ENCODE measurements around the gene DLEC1.

The DLEC1 gene

DNA sequence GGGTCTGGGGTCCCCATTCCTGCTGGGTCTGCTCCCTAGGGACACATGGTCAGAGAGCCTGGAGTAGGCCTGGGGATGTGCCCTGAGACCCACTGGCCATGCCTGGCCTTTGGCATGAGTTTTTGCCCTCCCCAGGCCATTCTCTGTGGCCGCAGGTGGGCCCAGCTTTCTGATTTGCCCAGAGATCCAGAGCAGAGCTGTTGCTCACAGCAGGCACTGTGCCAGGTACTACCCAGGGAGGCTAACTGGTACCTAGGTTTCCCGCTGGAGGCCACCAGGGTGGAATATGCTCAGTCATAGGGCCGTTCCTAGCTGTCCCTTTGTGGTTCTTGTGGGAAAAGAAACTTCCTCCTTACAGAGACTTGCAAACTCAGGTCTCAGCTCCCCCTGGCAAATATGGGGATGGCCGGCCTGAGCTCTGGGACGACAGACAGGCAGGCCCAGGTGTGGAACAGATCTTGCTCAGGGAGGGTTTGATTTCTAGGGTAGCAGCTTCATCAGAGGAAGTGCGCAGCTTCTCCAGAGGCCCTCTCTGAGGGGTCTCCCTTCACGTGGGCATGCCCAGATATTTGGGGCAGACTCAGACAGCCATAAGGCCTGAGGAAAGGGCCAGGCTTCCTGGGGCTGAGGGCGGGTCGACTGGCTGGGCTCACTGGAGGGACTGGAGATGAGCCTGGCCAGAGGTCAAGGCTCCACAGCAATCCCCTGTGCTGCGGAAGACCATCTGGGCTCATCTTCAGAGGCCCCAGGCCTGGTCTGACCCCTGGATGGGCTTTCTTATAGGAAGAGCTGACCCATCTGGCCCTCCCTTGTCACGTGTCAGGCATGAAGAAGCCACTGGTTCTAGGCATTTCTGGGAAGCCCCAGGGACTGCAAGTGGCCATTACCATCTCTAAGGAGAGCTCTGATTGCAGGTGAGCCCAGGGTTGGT lies 69.9 kb downstream of the DLEC1 start:
- Histone ChIP-seq H3K36me3 (ENCODE audit: insufficient read depth) (no peaks in the 10 kb centered on the region), H3K4me2 (no peak overlapping the region)

DNA sequence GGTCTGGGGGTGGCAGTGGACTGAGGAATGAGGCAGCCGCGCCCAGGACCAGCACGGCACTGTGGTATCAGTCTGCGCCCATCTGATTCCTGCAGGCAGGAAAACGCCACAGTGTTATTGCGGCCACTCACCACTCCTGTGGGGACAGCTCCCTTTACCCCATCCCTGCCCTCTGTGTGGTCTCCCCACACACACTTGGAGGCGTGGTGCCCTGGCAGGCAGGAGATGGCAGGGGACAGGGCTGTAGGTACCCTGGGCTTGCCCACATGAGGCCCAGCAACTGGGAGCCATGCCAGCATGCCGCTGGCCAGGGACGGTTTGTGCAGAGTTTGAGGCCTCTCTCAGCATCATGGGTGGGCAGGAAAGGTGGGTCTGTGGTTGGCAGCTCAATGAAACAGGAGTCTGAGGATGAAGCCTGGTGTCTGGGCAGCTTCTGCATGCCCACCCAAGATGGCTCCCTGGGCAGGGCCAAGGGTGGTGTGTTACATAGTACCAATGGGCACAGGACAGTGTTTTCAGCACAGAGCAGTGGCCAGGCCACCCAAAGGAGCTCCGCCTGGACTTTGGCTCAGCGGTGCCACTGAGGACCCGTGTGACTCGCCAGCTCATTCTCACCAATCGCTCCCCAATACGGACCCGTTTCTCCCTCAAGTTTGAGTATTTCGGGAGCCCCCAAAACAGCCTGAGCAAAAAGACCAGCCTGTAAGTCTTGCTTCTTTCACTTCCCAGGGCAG lies 70.7 kb downstream of the DLEC1 start:
- no peak overlapping the region for H3K27ac ChIP-seq
- H2AFZ ChIP-seq (ENCODE audit: low read depth) = no peak overlapping the region
- no peak overlapping the region for H3K9ac ChIP-seq
- H3K4me2 ChIP-seq = no peak overlapping the region
- H3K79me2 ChIP-seq (ENCODE audit: insufficient read depth, low read depth) = no peaks in the 10 kb centered on the region
- H4K20me1 ChIP-seq (ENCODE audit: insufficient read depth) = no peaks in the 10 kb centered on the region
- no peaks in the 10 kb centered on the region for H3K36me3 ChIP-seq (ENCODE audit: insufficient read depth)
- TF ChIP-seq, protein P1, sequence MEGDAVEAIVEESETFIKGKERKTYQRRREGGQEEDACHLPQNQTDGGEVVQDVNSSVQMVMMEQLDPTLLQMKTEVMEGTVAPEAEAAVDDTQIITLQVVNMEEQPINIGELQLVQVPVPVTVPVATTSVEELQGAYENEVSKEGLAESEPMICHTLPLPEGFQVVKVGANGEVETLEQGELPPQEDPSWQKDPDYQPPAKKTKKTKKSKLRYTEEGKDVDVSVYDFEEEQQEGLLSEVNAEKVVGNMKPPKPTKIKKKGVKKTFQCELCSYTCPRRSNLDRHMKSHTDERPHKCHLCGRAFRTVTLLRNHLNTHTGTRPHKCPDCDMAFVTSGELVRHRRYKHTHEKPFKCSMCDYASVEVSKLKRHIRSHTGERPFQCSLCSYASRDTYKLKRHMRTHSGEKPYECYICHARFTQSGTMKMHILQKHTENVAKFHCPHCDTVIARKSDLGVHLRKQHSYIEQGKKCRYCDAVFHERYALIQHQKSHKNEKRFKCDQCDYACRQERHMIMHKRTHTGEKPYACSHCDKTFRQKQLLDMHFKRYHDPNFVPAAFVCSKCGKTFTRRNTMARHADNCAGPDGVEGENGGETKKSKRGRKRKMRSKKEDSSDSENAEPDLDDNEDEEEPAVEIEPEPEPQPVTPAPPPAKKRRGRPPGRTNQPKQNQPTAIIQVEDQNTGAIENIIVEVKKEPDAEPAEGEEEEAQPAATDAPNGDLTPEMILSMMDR (conservative IDR thresholded peaks at IDR 0.05; ENCODE audit: low read depth, low read length) = no peak
- H3K4me1 ChIP-seq (ENCODE audit: low read depth, poor library complexity, severe bottlenecking) = no peaks in the 10 kb centered on the region
- no peaks in the 10 kb centered on the region for H3K27me3 ChIP-seq (ENCODE audit: insufficient read depth, low read depth)
- no peak overlapping the region for H3K4me3 ChIP-seq (IDR thresholded peaks at IDR 0.05; ENCODE audit: insufficient read depth, low read depth, low read length)

More for the DNA sequence above, 69.9 kb downstream of the DLEC1 start:
- Histone ChIP-seq H3K4me3 (IDR thresholded peaks at IDR 0.05; ENCODE audit: insufficient read depth, low read depth, low read length) (no peak overlapping the region), H3K4me1 (ENCODE audit: low read depth, poor library complexity, severe bottlenecking) (no peaks in the 10 kb centered on the region), H3K27me3 (ENCODE audit: insufficient read depth, low read depth) (no peaks in the 10 kb centered on the region), H2AFZ (ENCODE audit: low read depth) (no peak overlapping the region), H3K27ac (no peak overlapping the region), H4K20me1 (ENCODE audit: insufficient read depth) (no peaks in the 10 kb centered on the region), H3K79me2 (ENCODE audit: insufficient read depth, low read depth) (no peaks in the 10 kb centered on the region), H3K9ac (no peak overlapping the region)
- TF ChIP-seq, protein P1 (conservative IDR thresholded peaks at IDR 0.05; ENCODE audit: low read depth, low read length) = no peak

DNA sequence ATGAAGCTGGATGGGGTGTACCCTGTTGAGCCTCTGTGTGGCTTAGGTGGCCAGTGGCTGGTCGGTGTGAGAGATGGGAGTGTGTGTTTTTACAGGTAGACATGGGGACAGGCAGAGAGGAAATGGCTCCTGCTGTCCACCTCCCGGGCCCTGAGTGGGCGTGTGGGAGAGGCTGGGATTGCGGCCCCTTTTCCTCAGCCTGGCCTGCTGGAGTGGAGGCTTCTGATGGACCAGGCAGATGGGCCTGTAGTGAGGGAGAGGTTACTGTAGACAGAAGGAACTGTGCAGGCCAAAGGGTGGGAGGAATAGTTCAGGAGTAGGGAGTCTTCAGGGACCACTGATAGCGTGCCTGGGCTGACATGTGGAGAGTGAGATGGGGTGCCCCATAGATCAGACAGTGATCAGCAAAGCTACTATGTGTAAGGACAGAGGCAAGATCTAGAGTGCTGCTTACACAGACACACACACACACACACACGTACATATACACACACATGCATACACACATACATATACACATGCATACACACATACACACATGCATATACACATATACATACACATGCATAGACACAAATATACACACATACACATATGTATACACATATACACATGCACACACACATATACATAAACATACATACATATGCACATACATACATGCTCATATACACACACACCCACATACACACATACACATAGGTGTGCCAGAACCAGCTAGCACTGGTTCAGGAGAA lies 71.5 kb downstream of the DLEC1 start:
- no peaks in the 10 kb centered on the region for H3K79me2 ChIP-seq (ENCODE audit: insufficient read depth, low read depth)
- H3K27me3 ChIP-seq (ENCODE audit: insufficient read depth, low read depth) = no peaks in the 10 kb centered on the region
- H3K4me1 ChIP-seq (ENCODE audit: low read depth, poor library complexity, severe bottlenecking) = no peaks in the 10 kb centered on the region
- no peak overlapping the region for H2AFZ ChIP-seq (ENCODE audit: low read depth)
- H3K9ac ChIP-seq = no peak overlapping the region
- H3K27ac ChIP-seq = no peak overlapping the region
- no peak overlapping the region for H3K4me2 ChIP-seq
- H3K4me3 ChIP-seq (IDR thresholded peaks at IDR 0.05; ENCODE audit: insufficient read depth, low read depth, low read length) = no peak overlapping the region
- TF ChIP-seq, protein P1 (conservative IDR thresholded peaks at IDR 0.05; ENCODE audit: low read depth, low read length) = no peak
- H4K20me1 ChIP-seq (ENCODE audit: insufficient read depth) = no peaks in the 10 kb centered on the region
- H3K36me3 ChIP-seq (ENCODE audit: insufficient read depth) = no peaks in the 10 kb centered on the region

DNA sequence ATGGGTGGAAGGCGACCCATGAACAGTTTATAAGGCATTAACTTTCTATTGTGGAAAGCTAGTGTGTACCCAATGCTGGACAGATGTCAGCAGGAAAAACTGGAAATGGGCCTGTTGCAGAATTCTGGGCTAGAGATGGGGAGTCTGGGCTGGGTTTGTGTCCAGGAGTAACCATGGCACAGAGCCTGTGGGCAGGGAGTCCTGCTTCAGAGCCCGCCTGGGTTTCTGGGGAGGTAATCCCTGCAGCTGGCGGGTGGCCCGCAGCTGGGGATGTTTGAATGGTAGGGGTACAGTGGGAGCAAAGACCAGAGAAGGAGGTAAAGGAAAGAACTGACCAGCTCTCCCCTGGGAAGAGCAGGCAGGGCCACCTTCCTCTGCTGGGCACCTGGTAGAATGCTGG lies 72.2 kb downstream of the DLEC1 start:
- Histone ChIP-seq H3K27me3 (ENCODE audit: insufficient read depth, low read depth) (no peaks in the 10 kb centered on the region), H3K36me3 (ENCODE audit: insufficient read depth) (no peaks in the 10 kb centered on the region), H4K20me1 (ENCODE audit: insufficient read depth) (no peaks in the 10 kb centered on the region), H2AFZ (ENCODE audit: low read depth) (no peak overlapping the region), H3K4me1 (ENCODE audit: low read depth, poor library complexity, severe bottlenecking) (no peaks in the 10 kb centered on the region), H3K9ac (no peak overlapping the region), H3K4me2 (no peak overlapping the region), H3K4me3 (IDR thresholded peaks at IDR 0.05; ENCODE audit: insufficient read depth, low read depth, low read length) (no peak overlapping the region), H3K27ac (no peak overlapping the region), H3K79me2 (ENCODE audit: insufficient read depth, low read depth) (no peaks in the 10 kb centered on the region)
- TF ChIP-seq, protein P1 (conservative IDR thresholded peaks at IDR 0.05; ENCODE audit: low read depth, low read length) = no peak

Measured in KMS-11 (cell line).